GM12878 (cell line): ENCODE measurements around the gene C1orf87. TPM values are rescaled to one million over a fixed set of nuclear protein-coding genes. Genes with fewer than 3 reads are reported as not detected.

Source experiments
- ATAC-seq: fragments of 200-7000 bp; cut with Tn5 transposase; 3 replicates; pipeline ENCODE4 v1.9.1; 2020; ENCODE audit warnings: mild to moderate bottlenecking, moderate library complexity
- BruUV-seq: library from RNA; stranded (reverse); fragments of 400-500 nt; replicated peaks from 2 replicates; lab custom pipeline; 2021; lab: Mats Ljungman, UMichigan
- CTCF ChIA-PET: fragments of 300-600 bp; sonication (Branson Sonifier 250); formaldehyde crosslinking; extraction: SDS; loops from one replicate; lab custom pipeline; 2021; ENCODE audit warnings: inconsistent platforms; lab: Yijun Ruan, JAX
- POLR2A ChIA-PET: fragments of 350-600 bp; formaldehyde crosslinking; extraction: SDS; loops from one replicate; lab custom pipeline; 2021; ENCODE audit warnings: inconsistent platforms; lab: Charles Lee
- RAD21 ChIA-PET: fragments of 300-600 bp; sonication (Branson Sonifier 250); formaldehyde crosslinking; loops from one replicate; lab custom pipeline; 2023; ENCODE audit warnings: antibody characterized with exemption; ENCODE audit not compliant: unreplicated experiment; lab: Charles Lee
- SMC1A ChIA-PET: fragments of 300-600 bp; sonication (Branson Sonifier 250); formaldehyde crosslinking; loops from one replicate; lab custom pipeline; 2023; ENCODE audit not compliant: unreplicated experiment, uncharacterized antibody; lab: Charles Lee
- DNase-seq: peaks from one replicate; pipeline ENCODE4 v3.0.0-alpha.2; 2011; ENCODE audit warnings: low read depth, low spot score
- FAIRE-seq: peaks from 3 replicates; lab custom pipeline; 2011; peaks lifted over from hg19 to GRCh38; lab: Jason Lieb, UNC
- H2AFZ ChIP-seq: 2 replicates; pipeline ENCODE4 v1.6.0; 2011; ENCODE audit warnings: low read depth, low read length, control low read depth; ENCODE audit not compliant: control insufficient read depth
- H3K27ac ChIP-seq: 2 replicates; pipeline ENCODE4 v1.5.1; 2011; ENCODE audit warnings: control low read depth; ENCODE audit not compliant: control insufficient read depth, insufficient read depth
- H3K27me3 ChIP-seq, 2 experiments: replicated peaks in 1 of 2; 2 replicates each; pipeline versions ENCODE4 v1.6.0 to v1.6.1; 2011; ENCODE audit warnings: low read length in 1 of 2; ENCODE audit not compliant: control insufficient read depth in 2 of 2, insufficient read depth in 2 of 2
- H3K36me3 ChIP-seq, 2 experiments: 2 replicates each; pipeline ENCODE4 v1.5.1; 2011; ENCODE audit warnings: low read length in 1 of 2; ENCODE audit not compliant: control insufficient read depth in 2 of 2, insufficient read depth in 2 of 2
- H3K4me1 ChIP-seq: 2 replicates; pipeline ENCODE4 v1.6.1; 2011; ENCODE audit warnings: mild to moderate bottlenecking, low read length, moderate library complexity, mixed read lengths; ENCODE audit not compliant: control insufficient read depth, insufficient read depth
- H3K4me2 ChIP-seq: 2 replicates; pipeline ENCODE4 v1.6.0; 2011; ENCODE audit warnings: control low read depth; ENCODE audit not compliant: control insufficient read depth, insufficient read depth
- H3K4me3 ChIP-seq: fragments of 200-600 bp; sonication (generic); 2 replicates; pipeline ENCODE4 v1.5.1; 2016
- H3K79me2 ChIP-seq: 2 replicates; pipeline ENCODE4 v1.6.0; 2011; ENCODE audit warnings: low read length; ENCODE audit not compliant: control insufficient read depth, insufficient read depth
- H3K9ac ChIP-seq: 2 replicates; pipeline ENCODE4 v1.8.0; 2011; ENCODE audit warnings: low read length, control low read depth, mixed read lengths; ENCODE audit not compliant: control insufficient read depth, insufficient read depth
- H3K9me3 ChIP-seq: replicated peaks from 3 replicates; pipeline ENCODE4 v1.5.1; 2011; ENCODE audit warnings: mild to moderate bottlenecking, low read length; ENCODE audit not compliant: control insufficient read depth, insufficient read depth
- H4K20me1 ChIP-seq: 2 replicates; pipeline ENCODE4 v1.6.0; 2011; ENCODE audit not compliant: control insufficient read depth, insufficient read depth
- BMI1 ChIP-seq: fragments of 450-650 bp; IDR thresholded peaks from 2 replicates; pipeline ENCODE4 v1.6.1; 2016; ENCODE audit warnings: mild to moderate bottlenecking, moderate library complexity, borderline replicate concordance
- GATAD2B ChIP-seq: fragments of 450-650 bp; conservative IDR thresholded peaks from 2 replicates; pipeline ENCODE4 v1.6.1; 2017; ENCODE audit warnings: low read depth, mild to moderate bottlenecking, moderate library complexity
- HDAC6 ChIP-seq: fragments of 200-600 bp; sonication (generic); IDR thresholded peaks from one replicate; pipeline ENCODE4 v1.8.0; 2017; ENCODE audit warnings: antibody characterized with exemption; ENCODE audit not compliant: unreplicated experiment
- MTA3 ChIP-seq: IDR thresholded peaks from 2 replicates; pipeline ENCODE4 v1.6.1; 2012; ENCODE audit warnings: low read length, inconsistent platforms, borderline replicate concordance
- NRF1 ChIP-seq: conservative IDR thresholded peaks from 2 replicates; pipeline ENCODE4 v1.6.1; 2011; ENCODE audit warnings: mild to moderate bottlenecking, low read depth, low read length, improper control_type of control experiment
- TARDBP ChIP-seq: IDR thresholded peaks from 2 replicates; pipeline ENCODE4 v1.6.1; 2016; ENCODE audit warnings: borderline replicate concordance
- WGBS: methylation state at CpG from one replicate; pipeline ENCODE4 v1.1.6; 2016; ENCODE audit warnings: low lambda C conversion rate; ENCODE audit not compliant: insufficient replicate concordance, insufficient coverage; ENCODE audit errors: missing lambda C conversion rate; 5-methylcytosine and 5-hydroxymethylcytosine counted together
- in situ Hi-C: fragments of 300-500 bp; cut with MboI; formaldehyde crosslinking; loops from 9 replicates; pipeline ENCODE4 v1.14.3; 2018; ENCODE audit warnings: mixed read lengths
- intact Hi-C: fragments of 100-400 bp; cut with micrococcal nuclease; formaldehyde crosslinking; loops from one replicate; pipeline ENCODE4 v1.14.2; 2022; ENCODE audit not compliant: unreplicated experiment
- polyA plus RNA-seq, 11 experiments: library from polyadenylated mRNA; depleted of rRNA in 4 of 11; unstranded in 6 of 11; stranded (reverse) in 5 of 11; fragments of >200 nt; fragmentation: Nextera tagmentation in 4 of 11; fragmentation: Illumina TruSeq in 1 of 11; extraction: Ambion mirVana in 4 of 11; extraction: Trizol in 1 of 11; gene quantifications; 1 replicate in 1 of 11; 2 replicates in 10 of 11; pipeline versions ENCODE4 v1.2.1 to v1.2.3, GENCODE V29; 2011 to 2016; ENCODE audit warnings: inconsistent platforms in 2 of 11, missing spikeins in 2 of 11, low read depth in 1 of 11
- total RNA-seq, 4 experiments: library from RNA; depleted of rRNA in 3 of 4; stranded (reverse); fragments of >200 nt in 3 of 4; fragmentation: Illumina TruSeq in 1 of 4; extraction: Trizol in 1 of 4; gene quantifications; 2 replicates each; pipeline versions ENCODE4 v1.2.1 to v1.2.3, GENCODE V29; 2013 to 2021
- TF ChIP-seq, protein P1 (sequence below): fragments of 450-650 bp; IDR thresholded peaks from 2 replicates; pipeline ENCODE4 v1.6.1; 2017; ENCODE audit warnings: borderline replicate concordance
- TF ChIP-seq, protein P2 (sequence below): fragments of 150-350 bp; IDR thresholded peaks from 2 replicates; pipeline ENCODE4 v1.6.1; 2014; ENCODE audit warnings: mild to moderate bottlenecking, low read depth, low read length
- TF ChIP-seq, protein P3 (sequence below): IDR thresholded peaks from 2 replicates; pipeline ENCODE4 v1.6.1; 2011; ENCODE audit warnings: low read depth, mild to moderate bottlenecking, low read length, moderate library complexity, borderline replicate concordance; ENCODE audit errors: extremely low read depth
- TF ChIP-seq, protein P4 (sequence below): fragments of 450-650 bp; IDR thresholded peaks from 2 replicates; pipeline ENCODE4 v1.6.1; 2018; ENCODE audit warnings: borderline replicate concordance, mild to moderate bottlenecking; ENCODE audit not compliant: partially characterized antibody
- TF ChIP-seq, protein P5 (sequence below): fragments of 450-650 bp; IDR thresholded peaks from 2 replicates; pipeline ENCODE4 v1.6.1; 2017; ENCODE audit warnings: low read depth, mild to moderate bottlenecking, moderate library complexity

Gene C1orf87
- total and polyA plus RNA-seq, 10 of the 15 experiments (the other 5 are each of a cell fraction or from before 2014, with no cell fraction given), result not detected

DNA sequence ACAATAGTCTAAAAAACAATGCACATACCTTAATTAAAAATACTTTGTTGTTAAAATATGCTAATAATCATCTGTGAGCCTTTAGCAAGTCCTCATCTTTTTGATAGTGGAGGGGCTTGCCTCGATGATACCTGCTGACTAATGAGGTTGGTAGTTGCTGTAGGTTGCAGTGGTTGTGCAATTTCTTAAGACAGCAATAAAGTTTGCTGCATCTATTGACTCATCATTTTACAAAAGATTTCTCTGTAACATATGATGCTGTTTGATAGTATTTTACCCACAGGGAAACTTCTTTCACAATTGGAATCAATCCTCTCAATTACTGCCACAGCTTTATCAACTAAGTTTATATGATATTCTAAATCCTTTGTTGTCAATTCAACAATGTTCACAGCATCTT, 7.6 kb downstream of the C1orf87 start:
- Histone ChIP-seq H2AFZ (no peak overlapping the region), H3K79me2 (no peaks in the 10 kb centered on the region)
- TF ChIP-seq, protein P1, sequence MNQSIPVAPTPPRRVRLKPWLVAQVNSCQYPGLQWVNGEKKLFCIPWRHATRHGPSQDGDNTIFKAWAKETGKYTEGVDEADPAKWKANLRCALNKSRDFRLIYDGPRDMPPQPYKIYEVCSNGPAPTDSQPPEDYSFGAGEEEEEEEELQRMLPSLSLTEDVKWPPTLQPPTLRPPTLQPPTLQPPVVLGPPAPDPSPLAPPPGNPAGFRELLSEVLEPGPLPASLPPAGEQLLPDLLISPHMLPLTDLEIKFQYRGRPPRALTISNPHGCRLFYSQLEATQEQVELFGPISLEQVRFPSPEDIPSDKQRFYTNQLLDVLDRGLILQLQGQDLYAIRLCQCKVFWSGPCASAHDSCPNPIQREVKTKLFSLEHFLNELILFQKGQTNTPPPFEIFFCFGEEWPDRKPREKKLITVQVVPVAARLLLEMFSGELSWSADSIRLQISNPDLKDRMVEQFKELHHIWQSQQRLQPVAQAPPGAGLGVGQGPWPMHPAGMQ, result no peak
- TF ChIP-seq, protein P2, sequence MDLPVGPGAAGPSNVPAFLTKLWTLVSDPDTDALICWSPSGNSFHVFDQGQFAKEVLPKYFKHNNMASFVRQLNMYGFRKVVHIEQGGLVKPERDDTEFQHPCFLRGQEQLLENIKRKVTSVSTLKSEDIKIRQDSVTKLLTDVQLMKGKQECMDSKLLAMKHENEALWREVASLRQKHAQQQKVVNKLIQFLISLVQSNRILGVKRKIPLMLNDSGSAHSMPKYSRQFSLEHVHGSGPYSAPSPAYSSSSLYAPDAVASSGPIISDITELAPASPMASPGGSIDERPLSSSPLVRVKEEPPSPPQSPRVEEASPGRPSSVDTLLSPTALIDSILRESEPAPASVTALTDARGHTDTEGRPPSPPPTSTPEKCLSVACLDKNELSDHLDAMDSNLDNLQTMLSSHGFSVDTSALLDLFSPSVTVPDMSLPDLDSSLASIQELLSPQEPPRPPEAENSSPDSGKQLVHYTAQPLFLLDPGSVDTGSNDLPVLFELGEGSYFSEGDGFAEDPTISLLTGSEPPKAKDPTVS, result no peak
- TF ChIP-seq, protein P3, sequence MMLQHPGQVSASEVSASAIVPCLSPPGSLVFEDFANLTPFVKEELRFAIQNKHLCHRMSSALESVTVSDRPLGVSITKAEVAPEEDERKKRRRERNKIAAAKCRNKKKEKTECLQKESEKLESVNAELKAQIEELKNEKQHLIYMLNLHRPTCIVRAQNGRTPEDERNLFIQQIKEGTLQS, result no peak
- TF ChIP-seq NRF1, result no peak
- TF ChIP-seq HDAC6, result no peak
- TF ChIP-seq TARDBP, result no peak
- TF ChIP-seq, protein P4, sequence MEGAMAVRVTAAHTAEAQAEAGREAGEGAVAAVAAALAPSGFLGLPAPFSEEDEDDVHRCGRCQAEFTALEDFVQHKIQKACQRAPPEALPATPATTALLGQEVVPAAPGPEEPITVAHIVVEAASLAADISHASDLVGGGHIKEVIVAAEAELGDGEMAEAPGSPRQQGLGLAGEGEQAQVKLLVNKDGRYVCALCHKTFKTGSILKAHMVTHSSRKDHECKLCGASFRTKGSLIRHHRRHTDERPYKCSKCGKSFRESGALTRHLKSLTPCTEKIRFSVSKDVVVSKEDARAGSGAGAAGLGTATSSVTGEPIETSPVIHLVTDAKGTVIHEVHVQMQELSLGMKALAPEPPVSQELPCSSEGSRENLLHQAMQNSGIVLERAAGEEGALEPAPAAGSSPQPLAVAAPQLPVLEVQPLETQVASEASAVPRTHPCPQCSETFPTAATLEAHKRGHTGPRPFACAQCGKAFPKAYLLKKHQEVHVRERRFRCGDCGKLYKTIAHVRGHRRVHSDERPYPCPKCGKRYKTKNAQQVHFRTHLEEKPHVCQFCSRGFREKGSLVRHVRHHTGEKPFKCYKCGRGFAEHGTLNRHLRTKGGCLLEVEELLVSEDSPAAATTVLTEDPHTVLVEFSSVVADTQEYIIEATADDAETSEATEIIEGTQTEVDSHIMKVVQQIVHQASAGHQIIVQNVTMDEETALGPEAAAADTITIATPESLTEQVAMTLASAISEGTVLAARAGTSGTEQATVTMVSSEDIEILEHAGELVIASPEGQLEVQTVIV, result no peak
- no peak for TF ChIP-seq MTA3
- TF ChIP-seq, protein P5, sequence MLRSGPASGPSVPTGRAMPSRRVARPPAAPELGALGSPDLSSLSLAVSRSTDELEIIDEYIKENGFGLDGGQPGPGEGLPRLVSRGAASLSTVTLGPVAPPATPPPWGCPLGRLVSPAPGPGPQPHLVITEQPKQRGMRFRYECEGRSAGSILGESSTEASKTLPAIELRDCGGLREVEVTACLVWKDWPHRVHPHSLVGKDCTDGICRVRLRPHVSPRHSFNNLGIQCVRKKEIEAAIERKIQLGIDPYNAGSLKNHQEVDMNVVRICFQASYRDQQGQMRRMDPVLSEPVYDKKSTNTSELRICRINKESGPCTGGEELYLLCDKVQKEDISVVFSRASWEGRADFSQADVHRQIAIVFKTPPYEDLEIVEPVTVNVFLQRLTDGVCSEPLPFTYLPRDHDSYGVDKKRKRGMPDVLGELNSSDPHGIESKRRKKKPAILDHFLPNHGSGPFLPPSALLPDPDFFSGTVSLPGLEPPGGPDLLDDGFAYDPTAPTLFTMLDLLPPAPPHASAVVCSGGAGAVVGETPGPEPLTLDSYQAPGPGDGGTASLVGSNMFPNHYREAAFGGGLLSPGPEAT, result no peak
- TF ChIP-seq GATAD2B, result no peak
- no peak for TF ChIP-seq BMI1
- TF ChIP-seq, all 136 proteins: peak for 0
- no peaks in the 10 kb centered on the region for H4K20me1 ChIP-seq
- no peaks in the 10 kb centered on the region for H3K4me1 ChIP-seq
- no peaks in the 10 kb centered on the region for H3K27me3 ChIP-seq
- 0% methylated on average over 1 of the region's 1 CpG for WGBS
- intact Hi-C loops (no loop called here), in situ Hi-C loops (no loop called here)
- ATAC-seq (no peak), FAIRE-seq (no peak), DNase-seq (no peak)
- ChIA-PET POLR2A (no interaction called here), RAD21 (no interaction called here), SMC1A (no interaction called here), CTCF (no interaction called here)
- H3K36me3 ChIP-seq, result no peaks in the 10 kb centered on the region
- H3K4me2 ChIP-seq, result no peak overlapping the region
- no peak overlapping the region for H3K4me3 ChIP-seq
- H3K9me3 ChIP-seq, result no peaks in the 10 kb centered on the region
- BruUV-seq, result no TSS peak
- no peak overlapping the region for H3K9ac ChIP-seq
- no peak overlapping the region for H3K27ac ChIP-seq
